Type B pancreatic cell (in vitro differentiated cells): ENCODE data around the gene C2orf69. TPM values are rescaled to one million over a fixed set of nuclear protein-coding genes. Genes with fewer than 3 reads are reported as not detected.

Source experiments
- DNase-seq: peaks from one replicate; pipeline ENCODE4 v3.0.0; 2021; ENCODE audit warnings: mixed read lengths; ENCODE audit not compliant: unreplicated experiment; ENCODE audit errors: extremely low spot score
- H3K27ac Mint-ChIP-seq: 2 replicates; pipeline ENCODE4 v1.8.0; 2021; ENCODE audit warnings: mild to moderate bottlenecking, mixed read lengths
- H3K27me3 Mint-ChIP-seq: 2 replicates; pipeline ENCODE4 v1.8.0; 2021; ENCODE audit warnings: mixed read lengths
- H3K36me3 Mint-ChIP-seq: 2 replicates; pipeline ENCODE4 v1.8.0; 2021; ENCODE audit warnings: mixed read lengths
- H3K4me1 Mint-ChIP-seq: one replicate; pipeline ENCODE4 v1.8.0; 2021; ENCODE audit warnings: mixed read lengths; ENCODE audit not compliant: unreplicated experiment
- H3K4me3 Mint-ChIP-seq: 2 replicates; pipeline ENCODE4 v1.8.0; 2021; ENCODE audit warnings: mild to moderate bottlenecking, mixed read lengths
- H3K9me3 Mint-ChIP-seq: 2 replicates; pipeline ENCODE4 v1.8.0; 2021; ENCODE audit warnings: mixed read lengths
- total RNA-seq: library from RNA; stranded (reverse); gene quantifications from 2 replicates; pipeline ENCODE4 v1.2.1, GENCODE V29; 2021; ENCODE audit warnings: low replicate concordance
- TF ChIP-seq, protein P1 (sequence below): fragments of 200-600 bp; sonication (generic); conservative IDR thresholded peaks from 2 replicates; pipeline ENCODE4 v1.5.0; 2021; ENCODE audit warnings: antibody characterized with exemption, mild to moderate bottlenecking

Gene C2orf69
- total RNA-seq, 1 donor from 2014 or later: 14.5 TPM

DNA sequence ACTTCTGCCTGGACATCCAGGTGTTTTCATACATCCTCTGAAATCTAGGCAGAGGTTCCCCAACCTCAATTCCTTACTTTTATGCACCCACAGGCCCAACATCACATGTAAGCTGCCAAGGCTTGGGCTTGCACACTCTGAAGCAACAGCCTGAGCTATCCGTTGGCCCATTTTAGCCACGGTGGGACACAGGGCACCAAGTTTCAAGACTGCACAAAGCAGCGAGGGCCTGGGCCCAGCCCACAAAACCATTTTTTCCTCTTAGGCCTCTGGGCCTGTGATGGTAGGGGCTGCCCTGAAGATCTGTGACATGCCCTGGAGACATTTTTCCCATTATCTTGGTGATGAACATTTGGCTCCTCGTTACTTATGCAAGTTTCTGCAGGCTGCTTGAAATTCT lies 5.9 kb downstream of the C2orf69 start:
- no peak for DNase-seq
- peaks cover 5% of the 10 kb centered on the region for H3K9me3 Mint-ChIP-seq
- H3K36me3 Mint-ChIP-seq: peaks cover 40% of the 10 kb centered on the region
- no peaks in the 10 kb centered on the region for H3K27me3 Mint-ChIP-seq
- no peak overlapping the region for H3K4me3 Mint-ChIP-seq
- no peak overlapping the region for H3K27ac Mint-ChIP-seq
- TF ChIP-seq, protein P1, sequence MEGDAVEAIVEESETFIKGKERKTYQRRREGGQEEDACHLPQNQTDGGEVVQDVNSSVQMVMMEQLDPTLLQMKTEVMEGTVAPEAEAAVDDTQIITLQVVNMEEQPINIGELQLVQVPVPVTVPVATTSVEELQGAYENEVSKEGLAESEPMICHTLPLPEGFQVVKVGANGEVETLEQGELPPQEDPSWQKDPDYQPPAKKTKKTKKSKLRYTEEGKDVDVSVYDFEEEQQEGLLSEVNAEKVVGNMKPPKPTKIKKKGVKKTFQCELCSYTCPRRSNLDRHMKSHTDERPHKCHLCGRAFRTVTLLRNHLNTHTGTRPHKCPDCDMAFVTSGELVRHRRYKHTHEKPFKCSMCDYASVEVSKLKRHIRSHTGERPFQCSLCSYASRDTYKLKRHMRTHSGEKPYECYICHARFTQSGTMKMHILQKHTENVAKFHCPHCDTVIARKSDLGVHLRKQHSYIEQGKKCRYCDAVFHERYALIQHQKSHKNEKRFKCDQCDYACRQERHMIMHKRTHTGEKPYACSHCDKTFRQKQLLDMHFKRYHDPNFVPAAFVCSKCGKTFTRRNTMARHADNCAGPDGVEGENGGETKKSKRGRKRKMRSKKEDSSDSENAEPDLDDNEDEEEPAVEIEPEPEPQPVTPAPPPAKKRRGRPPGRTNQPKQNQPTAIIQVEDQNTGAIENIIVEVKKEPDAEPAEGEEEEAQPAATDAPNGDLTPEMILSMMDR: no peak
- peaks cover 13% of the 10 kb centered on the region for H3K4me1 Mint-ChIP-seq

DNA sequence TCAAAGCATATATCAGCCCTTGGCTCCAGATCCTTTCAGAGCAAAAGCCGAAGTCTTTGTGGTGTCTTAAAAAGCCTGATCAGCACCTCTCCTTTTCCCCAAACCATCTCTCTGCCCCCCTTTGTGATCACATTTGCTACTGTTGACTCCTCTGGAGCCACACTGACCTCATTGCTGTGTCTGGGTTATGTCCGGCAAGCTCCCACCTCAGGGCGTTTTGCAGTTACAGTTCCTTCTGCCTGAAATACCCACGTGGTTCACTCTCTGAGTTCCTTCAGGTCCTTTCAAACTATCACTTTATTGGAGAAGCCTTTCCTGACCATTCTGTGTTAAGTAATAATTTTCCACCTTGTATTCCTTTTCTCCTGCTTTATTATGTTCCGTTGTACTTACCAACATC lies 11.8 kb downstream of the C2orf69 start:
- TF ChIP-seq, protein P1: no peak
- Mint-ChIP-seq H3K36me3 (peaks cover 26% of the 10 kb centered on the region), H3K4me1 (peaks cover 6% of the 10 kb centered on the region), H3K27ac (peak overlapping the region; percentile 35), H3K4me3 (peak overlapping the region; percentile 44), H3K27me3 (no peaks in the 10 kb centered on the region), H3K9me3 (no peaks in the 10 kb centered on the region)
- no peak for DNase-seq

DNA sequence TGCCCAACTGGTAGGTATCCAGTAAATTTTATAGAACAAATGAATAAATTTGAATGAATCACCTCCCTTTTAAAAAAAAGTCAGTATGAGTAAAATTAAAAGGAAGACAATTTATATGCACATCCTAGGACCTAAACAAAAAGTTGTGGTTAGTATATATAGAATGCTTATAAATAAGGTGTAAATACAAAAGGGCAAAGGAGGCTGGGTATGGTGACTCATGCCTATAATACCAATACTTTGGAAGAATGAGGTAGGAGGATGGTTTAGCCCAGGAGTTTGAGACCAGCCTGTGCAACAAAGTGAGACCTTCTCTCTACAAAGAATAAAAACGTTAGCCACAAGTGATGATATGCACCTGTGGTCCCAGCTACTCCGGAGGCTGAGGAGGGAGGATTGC lies 12.8 kb downstream of the C2orf69 start:
- Mint-ChIP-seq H3K4me3 (no peak overlapping the region), H3K27me3 (no peaks in the 10 kb centered on the region), H3K36me3 (peaks cover 24% of the 10 kb centered on the region), H3K9me3 (no peaks in the 10 kb centered on the region), H3K27ac (no peak overlapping the region), H3K4me1 (peaks cover 6% of the 10 kb centered on the region)
- no peak for DNase-seq
- TF ChIP-seq, protein P1: no peak

DNA sequence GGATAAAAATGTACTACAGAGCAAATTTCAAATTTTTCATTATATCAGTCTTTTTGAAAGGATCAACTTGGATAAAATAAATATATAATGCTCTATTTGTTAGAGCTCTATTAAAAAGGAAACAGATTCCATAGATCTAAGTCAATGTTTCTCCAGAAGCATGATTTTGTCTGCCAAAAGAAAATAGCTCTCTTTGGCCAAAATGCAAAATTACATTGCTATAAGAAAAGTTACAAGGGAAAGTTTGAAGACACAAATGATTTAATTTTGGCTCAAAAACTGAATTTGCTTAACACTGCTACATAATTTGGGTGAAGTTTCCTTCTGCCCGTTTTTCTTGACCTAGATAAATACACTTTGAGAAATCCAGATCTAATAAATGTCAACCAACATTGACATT lies 15.7 kb downstream of the C2orf69 start:
- H3K36me3 Mint-ChIP-seq: peaks cover 17% of the 10 kb centered on the region
- H3K4me3 Mint-ChIP-seq: no peak overlapping the region
- H3K27ac Mint-ChIP-seq: no peak overlapping the region
- TF ChIP-seq, protein P1: no peak
- no peak for DNase-seq
- peaks cover 6% of the 10 kb centered on the region for H3K4me1 Mint-ChIP-seq
- H3K9me3 Mint-ChIP-seq: no peaks in the 10 kb centered on the region
- H3K27me3 Mint-ChIP-seq: no peaks in the 10 kb centered on the region

DNA sequence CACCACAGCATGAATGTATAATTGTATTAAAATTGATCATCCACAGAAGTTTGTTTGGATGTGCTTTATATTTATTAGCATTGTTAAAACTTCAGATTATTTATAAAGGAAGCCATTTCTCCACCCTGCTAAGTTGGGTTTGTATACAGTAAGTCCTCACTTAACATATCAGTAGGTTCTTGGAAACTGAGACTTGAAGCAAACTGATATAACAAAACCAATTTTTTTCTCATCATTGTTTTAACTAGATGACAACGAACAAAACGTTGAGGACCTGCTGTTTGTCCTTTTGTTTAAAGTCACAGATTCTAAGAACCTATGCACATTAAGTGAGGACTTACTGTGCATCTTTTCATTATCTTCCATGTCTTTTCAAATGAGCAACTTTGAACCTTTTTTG lies 17.1 kb downstream of the C2orf69 start:
- no peaks in the 10 kb centered on the region for H3K9me3 Mint-ChIP-seq
- peaks cover 23% of the 10 kb centered on the region for H3K36me3 Mint-ChIP-seq
- H3K27me3 Mint-ChIP-seq: no peaks in the 10 kb centered on the region
- no peak overlapping the region for H3K4me3 Mint-ChIP-seq
- TF ChIP-seq, protein P1: no peak
- no peak for DNase-seq
- H3K27ac Mint-ChIP-seq: no peak overlapping the region
- H3K4me1 Mint-ChIP-seq: no peaks in the 10 kb centered on the region

DNA sequence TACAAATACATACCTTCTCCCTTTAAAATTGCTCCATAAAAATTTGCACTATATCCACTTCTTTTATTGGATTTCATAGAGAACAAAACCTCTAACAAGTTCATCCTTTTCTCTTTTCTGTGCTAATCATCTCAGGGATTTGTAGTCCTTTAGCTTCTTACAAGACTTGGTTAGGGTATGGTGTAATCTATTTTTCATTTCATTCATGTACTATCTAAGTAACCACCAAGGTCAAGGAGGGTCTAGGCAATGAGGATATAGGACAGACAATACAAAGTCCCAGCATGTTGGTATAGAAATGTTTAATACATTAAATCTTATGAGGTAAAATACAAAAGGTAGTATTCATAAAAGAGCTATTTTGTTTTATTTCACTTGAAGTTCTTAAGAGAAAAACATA lies 17.5 kb downstream of the C2orf69 start:
- no peak overlapping the region for H3K4me3 Mint-ChIP-seq
- TF ChIP-seq, protein P1: no peak
- H3K36me3 Mint-ChIP-seq: peaks cover 23% of the 10 kb centered on the region
- H3K4me1 Mint-ChIP-seq: no peaks in the 10 kb centered on the region
- H3K27ac Mint-ChIP-seq: no peak overlapping the region
- H3K9me3 Mint-ChIP-seq: no peaks in the 10 kb centered on the region
- DNase-seq: no peak
- no peaks in the 10 kb centered on the region for H3K27me3 Mint-ChIP-seq
